GM12875 (cell line): ENCODE data around the gene BRD4.

ENCODE experiments used
- H3K4me3 ChIP-seq: one replicate; pipeline ENCODE4 v1.5.1; 2011; ENCODE audit warnings: low read depth, low read length, control low read depth
- TF ChIP-seq, protein P1 (sequence below): IDR thresholded peaks from 2 replicates; pipeline ENCODE4 v1.5.1; 2011; ENCODE audit warnings: low read depth, mild to moderate bottlenecking, control low read depth, inconsistent platforms, low read length, moderate library complexity, borderline replicate concordance; ENCODE audit not compliant: insufficient read depth

Gene BRD4

GRCh38 chr19:15286688-15287365, 45.5 kb downstream of the BRD4 start:
- H3K4me3 ChIP-seq: no peak overlapping the region
- TF ChIP-seq, protein P1, sequence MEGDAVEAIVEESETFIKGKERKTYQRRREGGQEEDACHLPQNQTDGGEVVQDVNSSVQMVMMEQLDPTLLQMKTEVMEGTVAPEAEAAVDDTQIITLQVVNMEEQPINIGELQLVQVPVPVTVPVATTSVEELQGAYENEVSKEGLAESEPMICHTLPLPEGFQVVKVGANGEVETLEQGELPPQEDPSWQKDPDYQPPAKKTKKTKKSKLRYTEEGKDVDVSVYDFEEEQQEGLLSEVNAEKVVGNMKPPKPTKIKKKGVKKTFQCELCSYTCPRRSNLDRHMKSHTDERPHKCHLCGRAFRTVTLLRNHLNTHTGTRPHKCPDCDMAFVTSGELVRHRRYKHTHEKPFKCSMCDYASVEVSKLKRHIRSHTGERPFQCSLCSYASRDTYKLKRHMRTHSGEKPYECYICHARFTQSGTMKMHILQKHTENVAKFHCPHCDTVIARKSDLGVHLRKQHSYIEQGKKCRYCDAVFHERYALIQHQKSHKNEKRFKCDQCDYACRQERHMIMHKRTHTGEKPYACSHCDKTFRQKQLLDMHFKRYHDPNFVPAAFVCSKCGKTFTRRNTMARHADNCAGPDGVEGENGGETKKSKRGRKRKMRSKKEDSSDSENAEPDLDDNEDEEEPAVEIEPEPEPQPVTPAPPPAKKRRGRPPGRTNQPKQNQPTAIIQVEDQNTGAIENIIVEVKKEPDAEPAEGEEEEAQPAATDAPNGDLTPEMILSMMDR: no peak

DNA sequence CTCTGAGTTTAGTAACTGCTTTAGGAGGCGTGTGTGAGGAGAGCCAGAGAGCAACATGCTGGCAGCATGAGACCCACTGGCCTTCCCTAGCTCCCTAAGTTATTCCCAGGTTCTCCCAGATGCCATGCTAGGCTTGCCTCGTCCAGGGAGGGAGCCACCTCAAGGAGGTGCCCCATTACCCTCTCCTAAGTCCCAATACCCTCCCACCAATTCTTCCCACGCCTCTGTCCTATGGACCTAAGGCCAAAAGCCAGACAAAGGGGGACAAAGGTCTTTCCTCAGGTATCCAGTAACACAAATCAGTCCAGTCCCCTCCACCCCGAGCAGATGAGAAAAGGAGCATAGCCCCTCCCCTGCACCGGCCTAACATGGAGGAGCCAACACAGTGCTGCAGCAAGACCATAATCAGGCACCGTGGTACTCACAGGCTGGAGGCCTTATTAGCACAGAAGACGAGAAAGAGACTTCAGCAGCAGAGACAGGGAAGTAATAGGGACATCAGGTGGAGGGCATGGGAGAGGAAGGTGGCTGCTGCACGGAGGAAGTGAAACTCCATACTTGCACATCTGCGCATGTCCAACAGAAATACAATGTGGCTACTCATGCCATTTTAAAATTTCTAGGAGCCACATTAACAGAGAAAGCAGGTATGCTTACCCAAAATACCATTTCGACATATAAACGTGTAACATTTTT, 46.3 kb downstream of the BRD4 start:
- TF ChIP-seq, protein P1: no peak
- H3K4me3 ChIP-seq: no peak overlapping the region

DNA sequence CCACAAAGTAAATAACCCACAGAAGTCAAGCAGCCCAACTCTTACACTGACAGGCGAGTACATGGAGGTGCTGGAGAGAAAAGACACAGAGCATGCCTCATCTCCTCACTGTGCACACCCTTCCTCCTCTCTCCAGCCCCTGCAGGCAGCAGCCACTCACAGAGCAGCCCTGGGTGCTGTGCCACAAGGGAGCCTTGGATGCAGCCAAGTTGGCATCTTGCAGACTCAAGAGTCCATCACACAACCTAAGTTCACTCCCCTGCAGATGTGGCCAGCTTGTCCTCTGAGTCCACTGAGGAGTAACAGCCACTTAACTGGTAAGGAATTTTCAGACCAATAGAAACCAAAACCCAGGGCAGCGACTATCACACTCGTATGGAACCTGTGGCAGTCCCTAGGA, 47.4 kb downstream of the BRD4 start:
- no peak overlapping the region for H3K4me3 ChIP-seq
- TF ChIP-seq, protein P1: no peak

DNA sequence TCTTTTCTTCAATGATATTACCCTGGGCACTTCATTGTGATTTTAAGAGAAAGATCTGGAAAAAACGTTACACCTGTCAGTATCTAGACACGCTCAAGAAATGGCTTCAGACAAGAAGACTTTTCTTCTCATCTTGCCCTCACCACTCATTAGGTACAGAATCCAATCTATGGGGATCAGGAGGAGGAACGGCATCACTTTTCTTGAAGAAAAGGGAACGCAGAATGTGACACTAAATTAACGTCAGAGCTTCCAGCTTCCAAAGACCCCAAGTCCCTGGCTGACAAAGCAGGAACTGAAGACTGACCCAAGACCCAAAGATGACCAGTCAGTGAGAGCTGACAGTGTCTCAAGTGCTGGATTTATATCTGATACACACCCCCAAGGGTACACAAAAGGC, 48.2 kb downstream of the BRD4 start:
- no peak overlapping the region for H3K4me3 ChIP-seq
- TF ChIP-seq, protein P1: no peak

DNA sequence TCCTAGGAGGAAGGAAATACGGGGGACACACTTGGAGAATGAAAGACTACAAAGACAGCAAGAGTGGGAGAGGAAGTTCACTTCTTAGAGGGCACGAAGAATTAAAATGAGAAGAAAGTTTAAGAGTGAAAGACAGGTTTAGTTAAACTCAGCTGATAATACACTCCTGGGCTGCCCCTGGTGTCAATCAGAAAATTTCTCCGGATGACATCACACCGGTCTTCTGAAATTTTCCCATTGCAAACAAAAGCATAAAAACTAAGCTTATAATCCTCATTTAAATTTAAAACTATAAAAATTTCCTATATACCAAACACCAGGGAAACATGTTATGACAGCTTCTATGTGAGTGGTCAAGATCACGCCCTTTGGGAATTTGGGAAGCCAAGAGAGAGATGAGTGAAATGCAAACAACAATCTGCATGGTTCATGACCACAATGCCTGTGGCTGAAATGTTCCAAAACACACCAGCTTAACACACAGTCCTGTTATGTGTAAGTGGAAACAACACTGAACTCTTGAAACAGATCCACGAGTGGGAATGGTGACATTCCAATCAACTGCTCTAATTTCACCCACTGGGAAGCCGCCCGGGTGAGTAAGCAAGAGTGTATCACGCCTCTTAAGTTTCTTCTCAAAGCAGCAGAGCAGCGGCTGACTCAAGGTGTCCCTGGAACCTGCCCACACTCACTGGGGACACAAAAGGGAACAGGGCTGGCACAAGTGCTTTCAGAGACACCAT, 49.0 kb downstream of the BRD4 start:
- no peak overlapping the region for H3K4me3 ChIP-seq
- TF ChIP-seq, protein P1: no peak

DNA sequence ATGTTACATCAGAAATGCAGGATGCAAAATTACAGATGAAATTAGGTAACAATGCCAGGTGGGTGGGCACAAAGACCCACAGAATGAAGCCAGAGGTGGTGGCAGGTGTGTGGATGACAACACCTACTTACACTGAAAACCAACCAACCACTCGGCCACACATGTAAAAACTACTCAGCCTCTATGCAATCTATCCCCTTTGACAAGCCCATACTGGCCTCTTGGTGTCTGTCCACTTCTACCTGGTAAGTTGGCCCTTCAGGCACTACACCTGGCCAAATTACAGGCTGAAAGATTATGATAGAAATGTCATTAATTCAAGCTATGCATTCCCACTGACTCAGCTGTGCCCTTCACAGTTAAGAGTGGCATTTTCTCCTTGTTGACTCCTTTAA, 50.0 kb downstream of the BRD4 start:
- no peak overlapping the region for H3K4me3 ChIP-seq
- TF ChIP-seq, protein P1: no peak
